Osteocyte (in vitro differentiated cells): Measurements from ENCODE around the gene SNX5. TPM values are rescaled to one million over a fixed set of nuclear protein-coding genes. Genes with fewer than 3 reads are reported as not detected.

Experiments used
- DNase-seq: peaks from one replicate; pipeline ENCODE4 v3.0.0; 2021; ENCODE audit warnings: mixed read lengths; ENCODE audit not compliant: unreplicated experiment; ENCODE audit errors: extremely low spot score
- H3K27ac Mint-ChIP-seq: one replicate; pipeline ENCODE4 v1.8.0; 2021; ENCODE audit warnings: mild to moderate bottlenecking, mixed read lengths; ENCODE audit not compliant: unreplicated experiment
- H3K27me3 Mint-ChIP-seq: one replicate; pipeline ENCODE4 v1.8.0; 2021; ENCODE audit warnings: mixed read lengths; ENCODE audit not compliant: unreplicated experiment
- H3K36me3 Mint-ChIP-seq: one replicate; pipeline ENCODE4 v1.8.0; 2021; ENCODE audit warnings: mixed read lengths; ENCODE audit not compliant: unreplicated experiment
- H3K4me1 Mint-ChIP-seq: one replicate; pipeline ENCODE4 v1.8.0; 2021; ENCODE audit warnings: mixed read lengths; ENCODE audit not compliant: unreplicated experiment
- H3K4me3 Mint-ChIP-seq: one replicate; pipeline ENCODE4 v1.8.0; 2021; ENCODE audit warnings: mild to moderate bottlenecking, moderate library complexity, mixed read lengths; ENCODE audit not compliant: unreplicated experiment
- H3K9me3 Mint-ChIP-seq: one replicate; pipeline ENCODE4 v1.8.0; 2021; ENCODE audit warnings: mixed read lengths; ENCODE audit not compliant: unreplicated experiment
- CTCF ChIP-seq: fragments of 200-600 bp; sonication (generic); IDR thresholded peaks from 2 replicates; pipeline ENCODE4 v1.5.0; 2021; ENCODE audit warnings: antibody characterized with exemption, mild to moderate bottlenecking, moderate library complexity
- total RNA-seq: library from RNA; stranded (reverse); gene quantifications from 2 replicates; pipeline ENCODE4 v1.2.1, GENCODE V29; 2021

SNX5 gene
- total RNA-seq, 1 donor from 2014 or later = 147 TPM

GRCh38 chr20:17914957-17915356 is 53.6 kb downstream of the SNX5 start:
- no peak for TF ChIP-seq CTCF
- Mint-ChIP-seq H3K27ac (no peak overlapping the region), H3K4me3 (no peak overlapping the region), H3K27me3 (peaks cover 4% of the 10 kb centered on the region), H3K9me3 (no peaks in the 10 kb centered on the region), H3K4me1 (peaks cover 21% of the 10 kb centered on the region), H3K36me3 (no peaks in the 10 kb centered on the region)
- no peak for DNase-seq

GRCh38 chr20:17912916-17913315 is 55.7 kb downstream of the SNX5 start:
- H3K9me3 Mint-ChIP-seq = no peaks in the 10 kb centered on the region
- TF ChIP-seq CTCF = no peak
- H3K27ac Mint-ChIP-seq = no peak overlapping the region
- peaks cover 28% of the 10 kb centered on the region for H3K4me1 Mint-ChIP-seq
- no peaks in the 10 kb centered on the region for H3K36me3 Mint-ChIP-seq
- H3K27me3 Mint-ChIP-seq = peaks cover 4% of the 10 kb centered on the region
- no peak overlapping the region for H3K4me3 Mint-ChIP-seq
- DNase-seq = no peak

DNA sequence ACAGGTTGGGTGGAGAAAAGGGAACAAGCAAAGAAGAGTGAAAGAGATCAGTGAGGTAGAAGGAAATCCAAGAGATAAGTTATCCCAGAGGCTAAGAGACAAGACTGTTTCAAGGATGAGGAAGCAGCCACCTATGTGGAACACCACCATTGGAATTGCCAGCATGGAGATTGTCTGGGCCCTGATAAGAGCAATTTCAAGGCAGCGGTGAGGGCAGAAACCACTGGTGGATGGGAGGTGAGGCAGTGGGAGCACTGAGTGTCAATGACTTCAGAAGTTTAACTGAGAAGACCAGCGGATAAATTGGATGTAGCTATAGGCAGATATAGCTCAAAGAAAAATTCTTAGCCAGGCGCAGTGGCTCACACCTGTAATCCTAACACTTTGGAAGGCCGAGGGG is 56.7 kb downstream of the SNX5 start:
- Mint-ChIP-seq H3K27me3 (peaks cover 4% of the 10 kb centered on the region), H3K4me1 (peaks cover 28% of the 10 kb centered on the region), H3K4me3 (no peak overlapping the region), H3K36me3 (no peaks in the 10 kb centered on the region), H3K9me3 (no peaks in the 10 kb centered on the region), H3K27ac (no peak overlapping the region)
- no peak for TF ChIP-seq CTCF
- no peak for DNase-seq

DNA sequence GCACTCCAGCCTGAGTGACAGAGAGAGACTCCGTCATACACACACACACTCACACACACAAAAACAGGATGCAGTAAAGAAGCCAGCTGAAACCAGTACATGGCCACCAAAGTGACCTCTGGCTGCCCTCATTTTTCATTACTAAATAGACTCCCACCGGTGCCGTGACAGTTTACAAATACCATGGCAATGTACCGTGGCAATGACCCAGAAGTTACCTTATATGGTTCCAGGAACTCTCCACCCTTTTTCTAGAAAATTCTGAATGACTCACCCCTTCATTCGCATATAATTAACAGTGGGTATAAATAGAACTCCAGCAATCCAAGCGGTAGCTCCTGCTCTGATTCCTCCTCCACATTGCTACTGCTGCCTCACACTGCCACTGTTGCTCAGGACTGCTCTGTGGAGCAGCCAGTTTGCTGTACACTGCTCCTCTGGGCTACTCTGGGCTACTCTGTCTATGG is 57.7 kb downstream of the SNX5 start:
- H3K27me3 Mint-ChIP-seq = peaks cover 4% of the 10 kb centered on the region
- H3K4me3 Mint-ChIP-seq = no peak overlapping the region
- peaks cover 28% of the 10 kb centered on the region for H3K4me1 Mint-ChIP-seq
- H3K27ac Mint-ChIP-seq = no peak overlapping the region
- no peak for DNase-seq
- H3K9me3 Mint-ChIP-seq = no peaks in the 10 kb centered on the region
- no peak for TF ChIP-seq CTCF
- no peaks in the 10 kb centered on the region for H3K36me3 Mint-ChIP-seq

DNA sequence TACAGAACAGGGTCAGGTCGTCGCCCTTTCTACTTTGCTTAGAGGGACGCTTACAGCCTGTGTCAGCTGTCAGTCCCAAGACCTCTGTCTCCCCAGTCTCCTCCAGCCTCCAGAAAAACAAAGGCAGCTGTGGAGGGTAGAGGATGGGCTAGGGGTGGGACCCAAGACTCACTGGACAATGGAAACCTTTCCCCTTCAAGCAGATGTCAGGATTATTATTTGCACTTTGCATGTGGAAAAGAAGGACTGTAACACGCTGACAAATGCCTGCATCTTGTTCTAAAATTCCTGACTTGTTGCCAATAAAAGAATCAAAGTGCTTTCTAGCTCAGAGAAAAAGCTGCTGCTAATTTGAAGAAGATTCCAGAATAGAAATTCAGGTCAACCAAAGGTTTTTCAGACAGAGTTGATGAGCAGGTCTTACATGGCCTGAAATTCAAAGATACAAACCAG is 58.7 kb downstream of the SNX5 start:
- H3K4me1 Mint-ChIP-seq = peaks cover 28% of the 10 kb centered on the region
- no peak for TF ChIP-seq CTCF
- DNase-seq = no peak

More for the DNA sequence above, 58.7 kb downstream of the SNX5 start:
- Mint-ChIP-seq H3K36me3 (no peaks in the 10 kb centered on the region), H3K4me3 (no peak overlapping the region), H3K9me3 (no peaks in the 10 kb centered on the region), H3K27me3 (peaks cover 4% of the 10 kb centered on the region), H3K27ac (no peak overlapping the region)
